GM10847 (cell line): ENCODE data around the gene SAMD4A.

Source experiments
- POLR2A ChIP-seq: IDR thresholded peaks from 2 replicates; pipeline ENCODE4 v1.6.1; 2011; ENCODE audit not compliant: insufficient read length; ENCODE audit errors: extremely low read depth

SAMD4A gene

GRCh38 chr14:54699735-54700134 is 132.8 kb downstream of the SAMD4A start:
- TF ChIP-seq POLR2A, result no peak

- TF ChIP-seq POLR2A, result no peak
These were observed 133.8 kb downstream of the SAMD4A start for GRCh38 chr14:54700717-54701116.

- no peak for TF ChIP-seq POLR2A
These were observed 135.1 kb downstream of the SAMD4A start for GRCh38 chr14:54702014-54702491.

GRCh38 chr14:54702492-54702891 is 135.6 kb downstream of the SAMD4A start:
- TF ChIP-seq POLR2A, result no peak

GRCh38 chr14:54703082-54703481 is 136.2 kb downstream of the SAMD4A start:
- no peak for TF ChIP-seq POLR2A

- no peak for TF ChIP-seq POLR2A
These were observed 136.8 kb downstream of the SAMD4A start for GRCh38 chr14:54703724-54704123.

GRCh38 chr14:54704768-54705167 is 137.8 kb downstream of the SAMD4A start:
- TF ChIP-seq POLR2A, result no peak

GRCh38 chr14:54706769-54707168 is 139.8 kb downstream of the SAMD4A start:
- TF ChIP-seq POLR2A, result no peak

- TF ChIP-seq POLR2A, result no peak
These were observed 141.2 kb downstream of the SAMD4A start for GRCh38 chr14:54708161-54708560.

- TF ChIP-seq POLR2A, result no peak
These were observed 142.1 kb downstream of the SAMD4A start for GRCh38 chr14:54708982-54709381.

GRCh38 chr14:54709444-54709843 is 142.5 kb downstream of the SAMD4A start:
- TF ChIP-seq POLR2A, result no peak

- no peak for TF ChIP-seq POLR2A
These were observed 142.9 kb downstream of the SAMD4A start for GRCh38 chr14:54709867-54710266.

- TF ChIP-seq POLR2A, result no peak
These were observed 144.4 kb downstream of the SAMD4A start for GRCh38 chr14:54711312-54711711.

- no peak for TF ChIP-seq POLR2A
These were observed 145.0 kb downstream of the SAMD4A start for GRCh38 chr14:54711812-54712464.

- no peak for TF ChIP-seq POLR2A
These were observed 145.7 kb downstream of the SAMD4A start for GRCh38 chr14:54712465-54713200.

- no peak for TF ChIP-seq POLR2A
These were observed 146.5 kb downstream of the SAMD4A start for GRCh38 chr14:54713379-54713778.
